ENCODE data around the gene TRMT1.

TRMT1 gene

DNA sequence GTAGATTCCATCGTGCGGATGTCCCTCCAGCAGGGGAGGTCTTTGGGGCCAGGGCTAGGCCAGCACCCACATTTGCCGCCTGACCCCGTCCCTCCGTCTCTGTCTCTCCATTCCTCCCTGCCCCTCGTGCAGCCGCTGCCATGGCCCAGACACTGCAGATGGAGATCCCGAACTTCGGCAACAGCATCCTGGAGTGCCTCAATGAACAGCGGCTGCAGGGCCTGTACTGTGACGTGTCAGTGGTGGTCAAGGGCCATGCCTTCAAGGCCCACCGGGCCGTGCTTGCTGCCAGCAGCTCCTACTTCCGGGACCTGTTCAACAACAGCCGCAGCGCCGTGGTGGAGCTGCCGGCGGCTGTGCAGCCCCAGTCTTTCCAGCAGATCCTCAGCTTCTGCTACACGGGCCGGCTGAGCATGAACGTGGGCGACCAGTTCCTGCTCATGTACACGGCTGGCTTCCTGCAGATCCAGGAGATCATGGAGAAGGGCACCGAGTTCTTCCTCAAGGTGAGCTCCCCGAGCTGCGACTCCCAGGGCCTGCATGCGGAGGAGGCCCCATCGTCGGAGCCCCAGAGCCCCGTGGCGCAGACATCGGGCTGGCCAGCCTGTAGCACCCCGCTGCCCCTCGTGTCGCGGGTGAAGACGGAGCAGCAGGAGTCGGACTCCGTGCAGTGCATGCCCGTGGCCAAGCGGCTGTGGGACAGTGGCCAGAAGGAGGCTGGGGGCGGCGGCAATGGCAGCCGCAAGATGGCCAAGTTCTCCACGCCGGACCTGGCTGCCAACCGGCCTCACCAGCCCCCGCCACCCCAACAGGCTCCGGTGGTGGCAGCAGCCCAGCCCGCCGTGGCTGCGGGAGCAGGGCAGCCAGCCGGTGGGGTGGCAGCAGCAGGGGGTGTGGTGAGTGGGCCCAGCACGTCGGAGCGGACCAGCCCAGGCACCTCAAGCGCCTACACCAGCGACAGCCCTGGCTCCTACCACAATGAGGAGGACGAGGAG lies 18.8 kb upstream of the TRMT1 start:
- peaks cover 0 to 2% (median 0%) of the 10 kb centered on the region in 5 donors for H3K4me1 ChIP-seq (ENCODE audit: control insufficient read depth in 5 of 5, insufficient read depth in 5 of 5, low read length in 5 of 5)
- H3K36me3 ChIP-seq (ENCODE audit: control insufficient read depth in 5 of 5, insufficient read depth in 5 of 5, low read length in 5 of 5), result peaks cover 0 to 49% (median 41%) of the 10 kb centered on the region in 5 donors
- H3K4me3 ChIP-seq (ENCODE audit: low read depth in 1 of 5, low read length in 5 of 5), result no peak overlapping the region
- H3K9ac ChIP-seq (ENCODE audit: low read length in 5 of 5), result no peak overlapping the region
- no peak overlapping the region for H3K27ac ChIP-seq (ENCODE audit: low read depth, low read length)
- H3K9me3 ChIP-seq (ENCODE audit: control insufficient read depth in 5 of 5, low read length in 5 of 5), result no peaks in the 10 kb centered on the region
- H3K27me3 ChIP-seq (ENCODE audit: control insufficient read depth in 5 of 5, insufficient read depth in 4 of 5, low read length in 5 of 5), result no peaks in the 10 kb centered on the region

DNA sequence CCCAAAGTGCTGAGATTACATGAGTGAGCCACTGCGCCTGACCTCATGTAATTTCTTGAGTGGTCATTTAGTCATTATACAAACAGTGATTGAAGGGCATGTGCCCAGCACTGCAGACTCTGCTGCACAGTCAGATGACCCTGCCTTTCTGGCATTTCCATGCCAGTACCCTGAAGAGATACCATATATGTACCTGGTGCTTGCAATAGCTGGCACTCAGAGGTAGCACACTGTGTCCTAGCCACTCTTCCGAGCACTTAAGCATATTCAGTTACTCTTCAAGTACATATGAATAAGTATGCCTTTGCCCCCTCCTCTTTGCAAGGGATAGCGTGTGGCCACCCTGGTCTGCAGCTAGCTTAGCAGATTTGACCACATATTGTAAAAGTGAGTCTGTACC lies 18.1 kb upstream of the TRMT1 start:
- H3K27me3 ChIP-seq (ENCODE audit: control insufficient read depth in 5 of 5, insufficient read depth in 4 of 5, low read length in 5 of 5), result no peaks in the 10 kb centered on the region
- H3K27ac ChIP-seq (ENCODE audit: low read depth, low read length), result no peak overlapping the region
- H3K9me3 ChIP-seq (ENCODE audit: control insufficient read depth in 5 of 5, low read length in 5 of 5), result no peaks in the 10 kb centered on the region
- no peak overlapping the region for H3K4me3 ChIP-seq (ENCODE audit: low read depth in 1 of 5, low read length in 5 of 5)
- H3K36me3 ChIP-seq (ENCODE audit: control insufficient read depth in 5 of 5, insufficient read depth in 5 of 5, low read length in 5 of 5), result peaks cover 0 to 49% (median 41%) of the 10 kb centered on the region in 5 donors
- H3K4me1 ChIP-seq (ENCODE audit: control insufficient read depth in 5 of 5, insufficient read depth in 5 of 5, low read length in 5 of 5), result peaks cover 0 to 2% (median 0%) of the 10 kb centered on the region in 5 donors
- no peak overlapping the region for H3K9ac ChIP-seq (ENCODE audit: low read length in 5 of 5)

DNA sequence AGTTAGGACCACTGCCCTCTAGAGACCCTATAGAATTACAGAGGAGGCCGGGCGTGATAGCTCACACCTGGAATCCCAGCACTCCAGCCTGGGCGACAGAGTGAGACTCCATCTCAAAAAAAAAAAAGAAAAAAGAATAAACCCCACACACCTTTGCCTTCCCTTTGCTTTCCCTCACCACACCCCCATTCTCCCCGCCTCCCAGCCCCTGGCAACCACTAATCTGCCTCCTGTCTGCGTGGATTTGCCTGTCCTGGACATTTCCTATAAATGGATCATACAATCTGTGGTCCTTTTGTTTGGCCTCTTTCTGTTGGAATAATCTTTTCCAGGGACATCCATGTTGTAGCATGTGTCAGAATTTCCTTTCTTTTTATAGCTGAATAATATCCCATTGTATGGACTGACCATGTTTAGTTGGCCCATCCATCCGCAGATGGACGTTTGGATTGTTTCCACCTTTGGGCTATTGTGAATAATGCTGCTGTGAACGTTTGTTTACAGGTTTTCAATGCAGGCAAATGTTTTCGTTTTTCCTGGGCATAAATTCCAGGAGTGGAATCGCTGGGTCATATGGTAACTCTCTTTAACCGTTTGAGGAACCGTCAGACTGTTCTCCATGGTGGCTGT lies 16.8 kb upstream of the TRMT1 start:
- Histone ChIP-seq H3K9me3 (ENCODE audit: control insufficient read depth in 5 of 5, low read length in 5 of 5) (no peaks in the 10 kb centered on the region), H3K27me3 (ENCODE audit: control insufficient read depth in 5 of 5, insufficient read depth in 4 of 5, low read length in 5 of 5) (no peaks in the 10 kb centered on the region), H3K4me1 (ENCODE audit: control insufficient read depth in 5 of 5, insufficient read depth in 5 of 5, low read length in 5 of 5) (peaks cover 0 to 5% (median 0%) of the 10 kb centered on the region in 5 donors), H3K36me3 (ENCODE audit: control insufficient read depth in 5 of 5, insufficient read depth in 5 of 5, low read length in 5 of 5) (peaks cover 0 to 42% (median 36%) of the 10 kb centered on the region in 5 donors), H3K27ac (ENCODE audit: low read depth, low read length) (no peak overlapping the region), H3K4me3 (ENCODE audit: low read depth in 1 of 5, low read length in 5 of 5) (no peak overlapping the region), H3K9ac (ENCODE audit: low read length in 5 of 5) (no peak overlapping the region)

DNA sequence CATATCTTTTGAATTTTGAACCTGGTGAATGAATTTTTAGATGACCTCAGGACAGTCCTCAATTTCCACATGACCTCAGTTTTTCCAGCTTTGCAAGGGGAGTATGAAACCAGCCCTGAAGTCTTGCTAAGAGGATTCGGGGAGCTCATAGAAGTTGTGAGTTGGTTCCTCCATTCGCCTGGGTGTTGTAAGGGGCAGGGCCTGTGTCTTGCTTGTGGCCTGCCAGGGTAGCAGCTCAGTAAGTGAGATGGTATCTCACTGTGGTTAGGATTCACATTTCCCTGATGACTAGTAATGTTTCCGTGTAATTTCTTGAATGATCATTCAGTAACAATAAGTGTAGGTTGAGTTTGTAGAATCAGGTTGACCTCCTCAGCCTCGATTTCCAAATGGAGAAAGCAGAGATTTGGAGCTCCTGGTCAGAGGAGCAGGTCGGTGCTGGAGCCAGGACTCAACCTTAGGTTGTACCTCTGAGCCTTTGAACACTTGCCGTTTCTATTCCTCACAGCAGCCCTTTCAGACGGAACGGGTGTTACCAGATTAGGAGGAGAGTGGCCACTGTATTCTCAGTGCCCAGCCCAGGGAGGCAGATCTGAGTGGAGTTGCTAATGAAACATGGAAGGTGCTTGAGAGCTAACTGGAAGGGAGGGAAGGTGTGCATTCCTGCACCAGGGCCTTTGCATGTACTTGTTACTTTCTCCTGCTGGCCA lies 16.1 kb upstream of the TRMT1 start:
- no peak overlapping the region for H3K9ac ChIP-seq (ENCODE audit: low read length in 5 of 5)
- H3K4me1 ChIP-seq (ENCODE audit: control insufficient read depth in 5 of 5, insufficient read depth in 5 of 5, low read length in 5 of 5), result peaks cover 0 to 5% (median 0%) of the 10 kb centered on the region in 5 donors
- H3K36me3 ChIP-seq (ENCODE audit: control insufficient read depth in 5 of 5, insufficient read depth in 5 of 5, low read length in 5 of 5), result peaks cover 0 to 35% (median 29%) of the 10 kb centered on the region in 5 donors
- no peaks in the 10 kb centered on the region for H3K27me3 ChIP-seq (ENCODE audit: control insufficient read depth in 5 of 5, insufficient read depth in 4 of 5, low read length in 5 of 5)
- H3K4me3 ChIP-seq (ENCODE audit: low read depth in 1 of 5, low read length in 5 of 5), result no peak overlapping the region
- no peak overlapping the region for H3K27ac ChIP-seq (ENCODE audit: low read depth, low read length)
- no peaks in the 10 kb centered on the region for H3K9me3 ChIP-seq (ENCODE audit: control insufficient read depth in 5 of 5, low read length in 5 of 5)

DNA sequence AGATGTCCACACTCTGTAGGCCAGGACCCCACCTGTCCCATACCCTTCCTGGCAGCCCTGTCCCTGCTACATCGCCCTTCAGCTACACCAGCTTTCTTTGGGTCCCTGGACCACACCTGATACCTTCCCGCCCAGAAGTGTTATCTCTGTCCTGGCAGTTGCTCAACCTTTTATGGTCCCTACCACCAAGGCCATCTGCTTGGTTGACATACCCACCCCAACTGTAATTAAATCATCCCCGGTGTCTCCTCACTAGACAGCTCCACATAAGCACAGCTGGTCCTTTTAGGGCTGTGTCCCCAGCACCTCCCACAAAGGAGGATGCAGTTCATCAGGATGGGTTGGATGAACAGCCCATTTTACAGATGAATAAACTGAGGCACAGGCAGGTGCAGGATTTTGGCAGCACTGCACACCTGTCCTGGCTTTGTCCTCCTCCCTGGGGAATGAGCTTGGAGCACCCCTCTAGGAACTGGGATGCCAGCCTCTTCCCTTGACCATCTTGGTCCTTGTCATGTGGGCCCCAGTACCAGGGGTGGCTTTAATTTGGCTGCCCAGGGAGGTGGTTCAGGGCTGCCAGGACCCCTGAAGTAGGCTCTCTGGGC lies 14.4 kb upstream of the TRMT1 start:
- H3K36me3 ChIP-seq (ENCODE audit: control insufficient read depth in 5 of 5, insufficient read depth in 5 of 5, low read length in 5 of 5), result peaks cover 0 to 25% (median 17%) of the 10 kb centered on the region in 5 donors
- no peak overlapping the region for H3K9ac ChIP-seq (ENCODE audit: low read length in 5 of 5)
- H3K27ac ChIP-seq (ENCODE audit: low read depth, low read length), result no peak overlapping the region
- H3K27me3 ChIP-seq (ENCODE audit: control insufficient read depth in 5 of 5, insufficient read depth in 4 of 5, low read length in 5 of 5), result no peaks in the 10 kb centered on the region
- H3K4me3 ChIP-seq (ENCODE audit: low read depth in 1 of 5, low read length in 5 of 5), result no peak overlapping the region
- peaks cover 0 to 5% (median 0%) of the 10 kb centered on the region in 5 donors for H3K4me1 ChIP-seq (ENCODE audit: control insufficient read depth in 5 of 5, insufficient read depth in 5 of 5, low read length in 5 of 5)
- no peaks in the 10 kb centered on the region for H3K9me3 ChIP-seq (ENCODE audit: control insufficient read depth in 5 of 5, low read length in 5 of 5)

DNA sequence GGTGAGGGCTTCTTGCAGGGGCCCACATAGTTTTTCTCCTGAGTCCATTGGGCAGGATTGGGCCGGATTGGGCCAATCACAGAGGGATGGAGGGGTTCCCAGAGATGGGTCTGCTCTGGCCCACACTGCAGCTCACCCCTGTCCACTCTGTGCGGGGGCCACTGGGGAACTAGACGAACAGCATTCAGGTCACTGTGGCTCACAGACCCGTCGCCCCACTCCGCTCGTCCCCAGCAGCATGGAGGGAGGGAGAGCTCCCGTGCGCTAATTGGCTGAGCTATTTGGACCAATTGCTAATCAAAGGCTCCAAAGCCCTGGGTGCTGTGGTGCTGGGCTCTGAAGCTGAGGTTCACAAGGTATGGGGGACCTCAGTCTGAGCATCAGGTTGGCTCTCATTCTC lies 12.8 kb upstream of the TRMT1 start:
- H3K36me3 ChIP-seq (ENCODE audit: control insufficient read depth in 5 of 5, insufficient read depth in 5 of 5, low read length in 5 of 5), result peaks cover 0 to 12% (median 6%) of the 10 kb centered on the region in 5 donors

DNA sequence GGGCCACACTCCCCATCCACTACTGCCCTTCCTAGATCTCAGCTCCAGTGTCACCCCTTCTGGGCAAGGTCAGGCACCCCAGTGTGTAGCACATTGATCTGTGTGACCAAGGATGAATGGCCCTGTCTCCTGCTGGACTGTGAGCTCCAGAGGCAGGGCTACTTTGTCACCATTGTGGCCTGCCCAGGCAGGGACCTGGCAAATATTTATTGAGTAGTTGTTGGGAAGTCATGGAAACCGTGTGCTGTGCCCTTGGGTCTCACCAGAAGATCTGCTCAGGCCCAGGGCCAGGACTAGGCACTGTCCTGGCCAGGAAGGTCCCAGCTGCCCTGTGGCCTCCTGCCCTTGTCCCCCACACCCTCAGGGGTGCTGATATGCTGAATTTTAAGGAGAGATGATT lies 12.0 kb upstream of the TRMT1 start:
- Histone ChIP-seq H3K4me1 (ENCODE audit: control insufficient read depth in 5 of 5, insufficient read depth in 5 of 5, low read length in 5 of 5) (peaks cover 0 to 5% (median 0%) of the 10 kb centered on the region in 5 donors), H3K9me3 (ENCODE audit: control insufficient read depth in 5 of 5, low read length in 5 of 5) (no peaks in the 10 kb centered on the region), H3K36me3 (ENCODE audit: control insufficient read depth in 5 of 5, insufficient read depth in 5 of 5, low read length in 5 of 5) (peaks cover 0 to 10% (median 6%) of the 10 kb centered on the region in 5 donors), H3K9ac (ENCODE audit: low read length in 5 of 5) (peak overlapping the region in 4 of 5 donors; percentile 34 to 48 (median 38)), H3K27me3 (ENCODE audit: control insufficient read depth in 5 of 5, insufficient read depth in 4 of 5, low read length in 5 of 5) (no peaks in the 10 kb centered on the region), H3K27ac (ENCODE audit: low read depth, low read length) (no peak overlapping the region), H3K4me3 (ENCODE audit: low read depth in 1 of 5, low read length in 5 of 5) (no peak overlapping the region)

More for the DNA sequence above, 12.8 kb upstream of the TRMT1 start:
- Histone ChIP-seq H3K4me1 (ENCODE audit: control insufficient read depth in 5 of 5, insufficient read depth in 5 of 5, low read length in 5 of 5) (peaks cover 0 to 5% (median 0%) of the 10 kb centered on the region in 5 donors), H3K9ac (ENCODE audit: low read length in 5 of 5) (peak overlapping the region in 1 of 5 donors; percentile 48), H3K4me3 (ENCODE audit: low read depth in 1 of 5, low read length in 5 of 5) (no peak overlapping the region), H3K27me3 (ENCODE audit: control insufficient read depth in 5 of 5, insufficient read depth in 4 of 5, low read length in 5 of 5) (no peaks in the 10 kb centered on the region), H3K9me3 (ENCODE audit: control insufficient read depth in 5 of 5, low read length in 5 of 5) (no peaks in the 10 kb centered on the region), H3K27ac (ENCODE audit: low read depth, low read length) (no peak overlapping the region)

DNA sequence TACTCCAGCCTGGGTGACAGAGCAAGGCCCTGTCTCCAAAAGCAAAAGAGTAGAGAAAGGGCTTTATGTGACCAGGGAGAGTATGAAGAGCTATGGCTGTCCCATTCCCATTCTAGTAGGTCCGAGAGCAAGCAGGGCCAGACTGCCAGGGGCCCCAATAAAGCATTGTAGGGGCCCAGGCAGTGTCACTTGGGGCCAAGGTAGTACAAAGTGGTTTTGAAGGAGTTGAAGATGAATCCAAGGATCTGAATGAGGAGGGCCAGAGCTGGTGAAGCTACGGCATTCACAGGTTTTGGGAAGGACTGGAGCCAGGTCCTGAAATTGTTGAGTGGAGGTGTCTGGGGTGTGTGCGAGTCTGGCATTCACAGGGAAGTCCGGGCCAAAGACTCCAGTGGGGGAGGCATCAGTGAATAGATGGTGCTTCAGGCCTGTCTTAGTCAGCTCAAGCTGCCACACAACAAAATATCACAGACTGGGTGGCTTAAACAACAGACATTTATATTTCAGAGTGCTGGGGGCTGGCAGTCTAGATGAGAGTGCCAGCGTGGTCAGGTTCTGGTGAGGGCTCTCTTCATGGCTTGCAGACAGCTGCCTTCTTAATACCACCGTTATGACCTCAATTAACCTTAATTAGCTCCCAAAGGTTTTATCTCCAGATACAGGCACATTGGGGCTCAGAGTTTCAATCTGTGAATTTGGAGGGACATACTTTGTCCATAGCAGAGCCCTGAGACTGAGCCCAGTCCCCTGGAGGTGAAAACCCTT lies 11.5 kb upstream of the TRMT1 start:
- Histone ChIP-seq H3K9ac (ENCODE audit: low read length in 5 of 5) (peak overlapping the region in 1 of 5 donors; percentile 34), H3K4me3 (ENCODE audit: low read depth in 1 of 5, low read length in 5 of 5) (no peak overlapping the region), H3K4me1 (ENCODE audit: control insufficient read depth in 5 of 5, insufficient read depth in 5 of 5, low read length in 5 of 5) (peaks cover 0 to 5% (median 0%) of the 10 kb centered on the region in 5 donors), H3K36me3 (ENCODE audit: control insufficient read depth in 5 of 5, insufficient read depth in 5 of 5, low read length in 5 of 5) (peaks cover 0 to 10% (median 6%) of the 10 kb centered on the region in 5 donors), H3K27me3 (ENCODE audit: control insufficient read depth in 5 of 5, insufficient read depth in 4 of 5, low read length in 5 of 5) (no peaks in the 10 kb centered on the region), H3K9me3 (ENCODE audit: control insufficient read depth in 5 of 5, low read length in 5 of 5) (no peaks in the 10 kb centered on the region), H3K27ac (ENCODE audit: low read depth, low read length) (no peak overlapping the region)

DNA sequence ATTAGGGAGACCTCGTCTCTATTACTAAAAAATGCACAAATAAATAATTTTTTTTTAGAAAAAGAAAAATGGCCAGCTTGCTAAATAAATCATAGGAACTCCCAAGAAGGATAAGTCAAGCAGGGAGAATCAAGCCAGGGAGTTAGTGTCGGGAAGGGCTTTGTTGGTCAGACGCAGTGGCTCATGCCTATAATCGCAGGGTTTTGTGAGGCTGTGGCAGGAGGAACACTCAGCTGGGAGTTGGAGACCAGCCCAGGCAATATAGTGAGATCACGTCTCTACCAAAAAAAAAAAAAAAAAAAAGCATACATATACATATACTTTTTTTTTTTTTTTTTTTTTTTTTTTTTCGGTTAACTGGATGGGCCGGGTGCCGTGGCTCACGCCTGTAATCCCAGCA lies 10.5 kb upstream of the TRMT1 start:
- Histone ChIP-seq H3K4me3 (ENCODE audit: low read depth in 1 of 5, low read length in 5 of 5) (no peak overlapping the region), H3K27me3 (ENCODE audit: control insufficient read depth in 5 of 5, insufficient read depth in 4 of 5, low read length in 5 of 5) (no peaks in the 10 kb centered on the region), H3K9ac (ENCODE audit: low read length in 5 of 5) (no peak overlapping the region), H3K9me3 (ENCODE audit: control insufficient read depth in 5 of 5, low read length in 5 of 5) (no peaks in the 10 kb centered on the region), H3K4me1 (ENCODE audit: control insufficient read depth in 5 of 5, insufficient read depth in 5 of 5, low read length in 5 of 5) (peaks cover 0 to 5% (median 0%) of the 10 kb centered on the region in 5 donors), H3K36me3 (ENCODE audit: control insufficient read depth in 5 of 5, insufficient read depth in 5 of 5, low read length in 5 of 5) (peaks cover 0 to 10% (median 6%) of the 10 kb centered on the region in 5 donors), H3K27ac (ENCODE audit: low read depth, low read length) (no peak overlapping the region)
